NCI-H2107 treated with DMSO at 0.1 percent for 48 hours (cell line): ENCODE data around the gene ARMC2.
"Not testable (repeated sequence)": the region's sequence is repeated elsewhere in the genome, so short reads cannot be mapped to it uniquely, and the experiment has no call there.

Experiments used
- DNase-seq: peaks from one replicate; lab custom pipeline; 2025; ENCODE audit not compliant: unreplicated experiment; lab: John Stamatoyannopoulos, UW

Gene ARMC2

GRCh38 chr6:108904741-108905140 lies 56.5 kb downstream of the ARMC2 start:
- no peak for DNase-seq

- no peak for DNase-seq
These were observed 66.2 kb downstream of the ARMC2 start for GRCh38 chr6:108914235-108915022.

GRCh38 chr6:108915258-108915657 lies 67.0 kb downstream of the ARMC2 start:
- no peak for DNase-seq

- no peak for DNase-seq
These were observed 67.9 kb downstream of the ARMC2 start for GRCh38 chr6:108916026-108916686.

- no peak for DNase-seq
These were observed 72.5 kb downstream of the ARMC2 start for GRCh38 chr6:108920751-108921150.

GRCh38 chr6:108921547-108922361 lies 73.5 kb downstream of the ARMC2 start:
- no peak for DNase-seq

- DNase-seq, result no peak
These were observed 74.3 kb downstream of the ARMC2 start for GRCh38 chr6:108922499-108922898.

- no peak for DNase-seq
These were observed 79.7 kb downstream of the ARMC2 start for GRCh38 chr6:108927927-108928326.

- no peak for DNase-seq
These were observed 80.4 kb downstream of the ARMC2 start for GRCh38 chr6:108928650-108929049.

GRCh38 chr6:108931090-108931489 lies 82.9 kb downstream of the ARMC2 start:
- DNase-seq, result not testable (repeated sequence)

GRCh38 chr6:108937170-108937569 lies 88.9 kb downstream of the ARMC2 start:
- no peak for DNase-seq

GRCh38 chr6:108940741-108941140 lies 92.5 kb downstream of the ARMC2 start:
- DNase-seq, result no peak

GRCh38 chr6:108941281-108941680 lies 93.1 kb downstream of the ARMC2 start:
- no peak for DNase-seq

- no peak for DNase-seq
These were observed 93.6 kb downstream of the ARMC2 start for GRCh38 chr6:108941859-108942258.

GRCh38 chr6:108942556-108943492 lies 94.6 kb downstream of the ARMC2 start:
- no peak for DNase-seq

- no peak for DNase-seq
These were observed 95.8 kb downstream of the ARMC2 start for GRCh38 chr6:108944071-108944470.

GRCh38 chr6:108944707-108945680 lies 96.8 kb downstream of the ARMC2 start:
- DNase-seq, result no peak

- no peak for DNase-seq
These were observed 97.5 kb downstream of the ARMC2 start for GRCh38 chr6:108945681-108946159.

- DNase-seq, result no peak
These were observed 98.5 kb downstream of the ARMC2 start for GRCh38 chr6:108946695-108947094.
